ENCODE results near the gene DPEP2.

DNA sequence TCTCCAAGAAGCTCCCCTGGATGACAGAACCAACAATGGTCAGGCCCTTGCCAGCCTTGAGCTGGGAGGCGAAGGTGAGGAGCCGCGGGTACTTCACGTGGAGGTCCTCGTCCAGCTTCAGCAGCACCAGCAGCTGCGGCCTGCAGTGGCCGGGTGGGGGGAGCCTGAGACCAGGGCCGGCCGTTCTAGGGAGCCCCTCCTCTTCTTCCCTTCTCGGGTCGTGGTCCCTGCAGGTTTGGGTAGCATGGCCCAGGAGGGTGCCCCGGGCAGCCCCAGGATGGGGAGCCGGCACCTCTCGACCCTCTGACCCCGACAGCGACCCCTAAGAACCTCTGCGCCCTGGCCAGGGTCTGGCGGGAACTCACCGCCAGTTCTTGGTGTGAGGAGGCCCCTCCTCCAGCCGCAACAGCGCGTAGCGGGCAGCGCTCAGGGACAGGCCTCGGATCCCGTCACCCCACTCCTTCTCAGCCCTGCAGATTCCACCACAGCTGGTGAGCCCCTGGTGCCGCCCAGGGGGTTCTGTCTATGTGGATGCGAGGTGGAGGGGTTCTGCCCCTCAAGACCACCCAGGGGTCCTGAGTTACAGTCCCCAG is 52.2 kb downstream of the DPEP2 start:
- TF ChIP-seq CTCF (IDR thresholded peaks at IDR 0.05; ENCODE audit: insufficient read depth, low read depth, low read length) (no peak), EZH2 (IDR thresholded peaks at IDR 0.05; ENCODE audit: insufficient read depth, low read length) (no peak)
